Prostate gland (tissue), 2 donors: ENCODE measurements around the gene TAPT1.

Source experiments
- POLR2A ChIP-seq: fragments of 450-650 bp; IDR thresholded peaks from one replicate; pipeline ENCODE4 v1.6.1; 2016; ENCODE audit warnings: antibody characterized with exemption, mild to moderate bottlenecking
- TF ChIP-seq, protein P1 (sequence below), 4 experiments: fragments of 200-600 bp in 2 of 4; fragments of 450-650 bp in 2 of 4; sonication (generic) in 2 of 4; IDR thresholded peaks; 1 replicate in 3 of 4; 2 replicates in 1 of 4; pipeline ENCODE4 v1.5.1; 2016 to 2019; ENCODE audit warnings: antibody characterized with exemption in 4 of 4, mild to moderate bottlenecking in 2 of 4, moderate library complexity in 2 of 4

- TF ChIP-seq, protein P1, sequence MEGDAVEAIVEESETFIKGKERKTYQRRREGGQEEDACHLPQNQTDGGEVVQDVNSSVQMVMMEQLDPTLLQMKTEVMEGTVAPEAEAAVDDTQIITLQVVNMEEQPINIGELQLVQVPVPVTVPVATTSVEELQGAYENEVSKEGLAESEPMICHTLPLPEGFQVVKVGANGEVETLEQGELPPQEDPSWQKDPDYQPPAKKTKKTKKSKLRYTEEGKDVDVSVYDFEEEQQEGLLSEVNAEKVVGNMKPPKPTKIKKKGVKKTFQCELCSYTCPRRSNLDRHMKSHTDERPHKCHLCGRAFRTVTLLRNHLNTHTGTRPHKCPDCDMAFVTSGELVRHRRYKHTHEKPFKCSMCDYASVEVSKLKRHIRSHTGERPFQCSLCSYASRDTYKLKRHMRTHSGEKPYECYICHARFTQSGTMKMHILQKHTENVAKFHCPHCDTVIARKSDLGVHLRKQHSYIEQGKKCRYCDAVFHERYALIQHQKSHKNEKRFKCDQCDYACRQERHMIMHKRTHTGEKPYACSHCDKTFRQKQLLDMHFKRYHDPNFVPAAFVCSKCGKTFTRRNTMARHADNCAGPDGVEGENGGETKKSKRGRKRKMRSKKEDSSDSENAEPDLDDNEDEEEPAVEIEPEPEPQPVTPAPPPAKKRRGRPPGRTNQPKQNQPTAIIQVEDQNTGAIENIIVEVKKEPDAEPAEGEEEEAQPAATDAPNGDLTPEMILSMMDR (IDR thresholded peaks at IDR 0.05), result no peak
- no peak for TF ChIP-seq POLR2A
Observed at GRCh38 chr4:16259889-16260246, 33.6 kb upstream of the TAPT1 start.
